GM18520 (cell line): Measurements from ENCODE around the gene OSM.
A peak's percentile ranks its signal among the peaks of the same experiment; 100 is the strongest.

ENCODE experiments used
- ATAC-seq: cut with Tn5 transposase; IDR thresholded peaks from one replicate; pipeline ENCODE4 v1.9.1; 2021; ENCODE audit not compliant: unreplicated experiment

OSM gene

GRCh38 chr22:30266445-30267381 is at the start of gene OSM:
TSS of gene OSM (minus strand) at chr22:30266851. CDS start at chr22:30266799, 52 bp downstream.
- ATAC-seq = no peak

GRCh38 chr22:30315962-30316576 is 49.4 kb upstream of the OSM start:
- no peak for ATAC-seq

- ATAC-seq = no peak
Measured at GRCh38 chr22:30314915-30315314, 48.3 kb upstream of the OSM start.

- ATAC-seq = no peak
Measured at GRCh38 chr22:30313527-30314363, 47.1 kb upstream of the OSM start.

GRCh38 chr22:30312053-30312452 is 45.4 kb upstream of the OSM start:
- ATAC-seq = no peak

- no peak for ATAC-seq
Measured at GRCh38 chr22:30310881-30311771, 44.5 kb upstream of the OSM start.

GRCh38 chr22:30309951-30310741 is 43.5 kb upstream of the OSM start:
- ATAC-seq = no peak

GRCh38 chr22:30308518-30309230 is 42.0 kb upstream of the OSM start:
- peak; percentile 26 for ATAC-seq

- ATAC-seq = no peak
Measured at GRCh38 chr22:30308093-30308492, 41.4 kb upstream of the OSM start.

GRCh38 chr22:30307041-30307574 is 40.5 kb upstream of the OSM start:
- ATAC-seq = no peak

GRCh38 chr22:30306627-30307011 is 40.0 kb upstream of the OSM start:
- no peak for ATAC-seq

- no peak for ATAC-seq
Measured at GRCh38 chr22:30305906-30306626, 39.4 kb upstream of the OSM start.

- no peak for ATAC-seq
Measured at GRCh38 chr22:30305519-30305905, 38.9 kb upstream of the OSM start.

- no peak for ATAC-seq
Measured at GRCh38 chr22:30304495-30305244, 38.0 kb upstream of the OSM start.

GRCh38 chr22:30302810-30303138 is 36.1 kb upstream of the OSM start:
- ATAC-seq = no peak

GRCh38 chr22:30301995-30302809 is 35.6 kb upstream of the OSM start:
- ATAC-seq = no peak

GRCh38 chr22:30299322-30299721 is 32.7 kb upstream of the OSM start:
- ATAC-seq = no peak
